Karpas-422 (cell line): Measurements from ENCODE around the gene CENPP. TPM values are rescaled to one million over a fixed set of nuclear protein-coding genes. Genes with fewer than 3 reads are reported as not detected.

Source experiments
- DNase-seq: peaks from one replicate; pipeline ENCODE4 v3.0.0-alpha.2; 2015
- H2AFZ ChIP-seq: fragments of 200-600 bp; sonication (generic); 2 replicates; pipeline ENCODE4 v1.6.1; 2014; ENCODE audit warnings: antibody characterized with exemption, low read length, mixed read lengths
- H3K27ac ChIP-seq: fragments of 200-600 bp; sonication (generic); 2 replicates; pipeline ENCODE4 v1.5.1; 2014; ENCODE audit warnings: mild to moderate bottlenecking, low read length, moderate library complexity
- H3K27me3 ChIP-seq: fragments of 200-600 bp; sonication (generic); 2 replicates; pipeline ENCODE4 v1.6.1; 2014; ENCODE audit warnings: low read length, mixed read lengths
- H3K36me3 ChIP-seq: fragments of 200-600 bp; sonication (generic); 2 replicates; pipeline ENCODE4 v1.6.1; 2014; ENCODE audit warnings: low read length, mixed read lengths; ENCODE audit not compliant: insufficient read depth
- H3K4me1 ChIP-seq: fragments of 200-600 bp; sonication (generic); 2 replicates; pipeline ENCODE4 v1.6.1; 2014; ENCODE audit warnings: mild to moderate bottlenecking, low read length, mixed read lengths
- H3K4me2 ChIP-seq: fragments of 200-600 bp; sonication (generic); 2 replicates; pipeline ENCODE4 v1.6.1; 2014; ENCODE audit warnings: low read length, low read depth, mild to moderate bottlenecking; ENCODE audit not compliant: poor library complexity, severe bottlenecking
- H3K4me3 ChIP-seq: fragments of 200-600 bp; sonication (generic); 2 replicates; pipeline ENCODE4 v1.5.1; 2014; ENCODE audit warnings: mild to moderate bottlenecking, antibody characterized with exemption, low read length, mixed read lengths
- H3K79me2 ChIP-seq: fragments of 200-600 bp; sonication (generic); 2 replicates; pipeline ENCODE4 v1.6.1; 2014; ENCODE audit warnings: mild to moderate bottlenecking, low read length, mixed read lengths
- H3K9ac ChIP-seq: fragments of 200-600 bp; sonication (generic); 2 replicates; pipeline ENCODE4 v1.6.0; 2014; ENCODE audit warnings: low read length
- H3K9me2 ChIP-seq: fragments of 200-600 bp; sonication (generic), shearing (Covaris generic); replicated peaks from 2 replicates; pipeline ENCODE4 v1.6.0; 2014; ENCODE audit warnings: mild to moderate bottlenecking, low read length, moderate library complexity; ENCODE audit not compliant: insufficient read depth
- H3K9me3 ChIP-seq: fragments of 300-700, 200-600 bp; sonication (generic); 2 replicates; pipeline ENCODE4 v1.6.1; 2014; ENCODE audit warnings: low read length, mixed read lengths
- H4K20me1 ChIP-seq: fragments of 200-600 bp; sonication (generic); 2 replicates; pipeline ENCODE4 v1.6.1; 2014; ENCODE audit warnings: mild to moderate bottlenecking, antibody characterized with exemption, low read length, low read depth; ENCODE audit not compliant: insufficient read depth
- total RNA-seq: library from RNA; depleted of rRNA; stranded (reverse); fragments of >200 nt; shearing (Covaris generic); gene quantifications from 2 replicates; pipeline ENCODE4 v1.2.3, GENCODE V29; 2014; ENCODE audit warnings: low replicate concordance

CENPP gene
- total RNA-seq, 1 experiment from 2014 or later = 12.6 TPM

GRCh38 chr9:92392690-92393089 lies 66.9 kb downstream of the CENPP start:
- no peak for DNase-seq
- no peak overlapping the region for H3K9ac ChIP-seq

GRCh38 chr9:92393686-92394085 lies 67.9 kb downstream of the CENPP start:
- H3K9ac ChIP-seq = no peak overlapping the region
- H2AFZ ChIP-seq = no peak overlapping the region
- H3K4me3 ChIP-seq = no peak overlapping the region
- no peaks in the 10 kb centered on the region for H3K4me1 ChIP-seq
- H3K4me2 ChIP-seq = no peak overlapping the region
- DNase-seq = no peak
- H3K27ac ChIP-seq = no peak overlapping the region
- no peaks in the 10 kb centered on the region for H3K27me3 ChIP-seq
- peaks cover 27% of the 10 kb centered on the region for H3K79me2 ChIP-seq
- H4K20me1 ChIP-seq = no peaks in the 10 kb centered on the region
- no peaks in the 10 kb centered on the region for H3K9me3 ChIP-seq
- H3K36me3 ChIP-seq = no peaks in the 10 kb centered on the region
- no peaks in the 10 kb centered on the region for H3K9me2 ChIP-seq

More at GRCh38 chr9:92392690-92393089, 66.9 kb downstream of the CENPP start:
- H3K36me3 ChIP-seq = no peaks in the 10 kb centered on the region
- no peaks in the 10 kb centered on the region for H4K20me1 ChIP-seq
- peaks cover 27% of the 10 kb centered on the region for H3K79me2 ChIP-seq
- no peak overlapping the region for H3K4me3 ChIP-seq
- no peaks in the 10 kb centered on the region for H3K9me3 ChIP-seq
- H3K27ac ChIP-seq = no peak overlapping the region
- H3K27me3 ChIP-seq = no peaks in the 10 kb centered on the region
- H2AFZ ChIP-seq = no peak overlapping the region
- no peaks in the 10 kb centered on the region for H3K4me1 ChIP-seq
- H3K9me2 ChIP-seq = no peaks in the 10 kb centered on the region
- no peak overlapping the region for H3K4me2 ChIP-seq

- Histone ChIP-seq H3K27me3 (no peaks in the 10 kb centered on the region), H3K4me2 (no peak overlapping the region), H3K27ac (no peak overlapping the region), H3K79me2 (peaks cover 18% of the 10 kb centered on the region), H3K4me1 (no peaks in the 10 kb centered on the region), H2AFZ (no peak overlapping the region), H4K20me1 (no peaks in the 10 kb centered on the region), H3K36me3 (no peaks in the 10 kb centered on the region), H3K9me3 (no peaks in the 10 kb centered on the region), H3K9me2 (no peaks in the 10 kb centered on the region), H3K9ac (no peak overlapping the region), H3K4me3 (no peak overlapping the region)
- DNase-seq = no peak
Observed at GRCh38 chr9:92395617-92396016, 69.9 kb downstream of the CENPP start.

- Histone ChIP-seq H2AFZ (no peak overlapping the region), H3K9me3 (no peaks in the 10 kb centered on the region), H3K27ac (no peak overlapping the region), H3K9me2 (no peaks in the 10 kb centered on the region), H3K4me1 (peaks cover 14% of the 10 kb centered on the region), H3K36me3 (no peaks in the 10 kb centered on the region), H3K9ac (no peak overlapping the region), H3K4me3 (no peak overlapping the region), H3K4me2 (no peak overlapping the region), H4K20me1 (no peaks in the 10 kb centered on the region), H3K79me2 (peaks cover 34% of the 10 kb centered on the region), H3K27me3 (no peaks in the 10 kb centered on the region)
- DNase-seq = no peak
Observed at GRCh38 chr9:92397853-92398252, 72.1 kb downstream of the CENPP start.

GRCh38 chr9:92402360-92402759 lies 76.6 kb downstream of the CENPP start:
- DNase-seq = no peak
- Histone ChIP-seq H3K4me3 (no peak overlapping the region), H3K9me2 (no peaks in the 10 kb centered on the region), H3K36me3 (no peaks in the 10 kb centered on the region), H3K4me2 (no peak overlapping the region), H3K9ac (no peak overlapping the region), H4K20me1 (no peaks in the 10 kb centered on the region), H3K4me1 (peaks cover 59% of the 10 kb centered on the region), H3K27ac (peak overlapping the region; percentile 30; the same call in 1 of the 2 replicates), H2AFZ (no peak overlapping the region), H3K79me2 (peaks cover 47% of the 10 kb centered on the region), H3K27me3 (no peaks in the 10 kb centered on the region), H3K9me3 (no peaks in the 10 kb centered on the region)

GRCh38 chr9:92402826-92403745 lies 77.3 kb downstream of the CENPP start:
- Histone ChIP-seq H3K4me1 (peaks cover 60% of the 10 kb centered on the region), H3K4me3 (no peak overlapping the region), H3K27ac (peak overlapping the region; percentile 97), H3K27me3 (no peaks in the 10 kb centered on the region), H4K20me1 (no peaks in the 10 kb centered on the region), H3K9ac (no peak overlapping the region), H3K4me2 (peak overlapping the region; percentile 98), H2AFZ (no peak overlapping the region), H3K36me3 (no peaks in the 10 kb centered on the region), H3K79me2 (peaks cover 53% of the 10 kb centered on the region), H3K9me2 (no peaks in the 10 kb centered on the region), H3K9me3 (no peaks in the 10 kb centered on the region)
- DNase-seq = no peak

GRCh38 chr9:92404042-92404836 lies 78.5 kb downstream of the CENPP start, which contains the start of gene OGN:
OGN (minus strand) TSS chr9:92404578; CDS start chr9:92403407, 1,171 bp downstream.
- H2AFZ ChIP-seq = no peak within 1 kb of the TSS
- peak within 1 kb of the TSS; percentile 67; the same call in 1 of the 2 replicates for H3K4me3 ChIP-seq
- H3K79me2 ChIP-seq = peaks cover 64% of the 10 kb centered on the region
- H3K4me1 ChIP-seq = peaks cover 63% of the 10 kb centered on the region
- no peaks in the 10 kb centered on the region for H3K36me3 ChIP-seq
- H3K9me2 ChIP-seq = no peaks in the 10 kb centered on the region
- no peak for DNase-seq
- peak within 1 kb of the TSS; percentile 97 for H3K27ac ChIP-seq
- H3K9ac ChIP-seq = peak within 1 kb of the TSS; percentile 80; the same call in 1 of the 2 replicates
- H3K9me3 ChIP-seq = no peaks in the 10 kb centered on the region
- H4K20me1 ChIP-seq = no peaks in the 10 kb centered on the region
- no peaks in the 10 kb centered on the region for H3K27me3 ChIP-seq
- H3K4me2 ChIP-seq = peak within 1 kb of the TSS; percentile 98

- Histone ChIP-seq H3K27me3 (no peaks in the 10 kb centered on the region), H4K20me1 (no peaks in the 10 kb centered on the region), H3K9me3 (no peaks in the 10 kb centered on the region), H3K4me2 (peak overlapping the region; percentile 98), H3K9me2 (no peaks in the 10 kb centered on the region), H2AFZ (peak overlapping the region; percentile 21; the same call in 1 of the 2 replicates), H3K27ac (peak overlapping the region; percentile 97), H3K79me2 (peaks cover 72% of the 10 kb centered on the region), H3K4me3 (peak overlapping the region; percentile 67), H3K9ac (peak overlapping the region; percentile 80), H3K36me3 (no peaks in the 10 kb centered on the region), H3K4me1 (peaks cover 72% of the 10 kb centered on the region)
- DNase-seq = peak; percentile 88
Observed at GRCh38 chr9:92405818-92406217, 80.1 kb downstream of the CENPP start.
